OCI-LY7 (cell line): ENCODE data around the gene METTL3.

Experiments
- CTCF ChIP-seq: fragments of 200-600 bp; sonication (generic); conservative IDR thresholded peaks from 2 replicates; pipeline ENCODE4 v1.5.1; 2014; ENCODE audit warnings: mild to moderate bottlenecking, antibody characterized with exemption, low read length, moderate library complexity, mixed read lengths
- EZH2phosphoT487 ChIP-seq: fragments of 200-600 bp; sonication (generic); IDR thresholded peaks from 2 replicates; pipeline ENCODE4 v1.6.1; 2018; ENCODE audit warnings: low read depth, borderline replicate concordance, mild to moderate bottlenecking, mixed run types, antibody characterized with exemption, low read length, moderate library complexity, mixed read lengths

GRCh38 chr14:21475767-21476522 lies 35.2 kb downstream of the METTL3 start:
- TF ChIP-seq CTCF (no peak), EZH2phosphoT487 (no peak)
